NCI-H446 treated with DMSO at 0.1 percent for 48 hours (cell line): ENCODE measurements around the gene DIAPH1.
A peak's percentile ranks its signal among the peaks of the same experiment; 100 is the strongest.

Source experiments
- DNase-seq: peaks from one replicate; lab custom pipeline; 2025; lab: John Stamatoyannopoulos, UW

Gene DIAPH1

DNA sequence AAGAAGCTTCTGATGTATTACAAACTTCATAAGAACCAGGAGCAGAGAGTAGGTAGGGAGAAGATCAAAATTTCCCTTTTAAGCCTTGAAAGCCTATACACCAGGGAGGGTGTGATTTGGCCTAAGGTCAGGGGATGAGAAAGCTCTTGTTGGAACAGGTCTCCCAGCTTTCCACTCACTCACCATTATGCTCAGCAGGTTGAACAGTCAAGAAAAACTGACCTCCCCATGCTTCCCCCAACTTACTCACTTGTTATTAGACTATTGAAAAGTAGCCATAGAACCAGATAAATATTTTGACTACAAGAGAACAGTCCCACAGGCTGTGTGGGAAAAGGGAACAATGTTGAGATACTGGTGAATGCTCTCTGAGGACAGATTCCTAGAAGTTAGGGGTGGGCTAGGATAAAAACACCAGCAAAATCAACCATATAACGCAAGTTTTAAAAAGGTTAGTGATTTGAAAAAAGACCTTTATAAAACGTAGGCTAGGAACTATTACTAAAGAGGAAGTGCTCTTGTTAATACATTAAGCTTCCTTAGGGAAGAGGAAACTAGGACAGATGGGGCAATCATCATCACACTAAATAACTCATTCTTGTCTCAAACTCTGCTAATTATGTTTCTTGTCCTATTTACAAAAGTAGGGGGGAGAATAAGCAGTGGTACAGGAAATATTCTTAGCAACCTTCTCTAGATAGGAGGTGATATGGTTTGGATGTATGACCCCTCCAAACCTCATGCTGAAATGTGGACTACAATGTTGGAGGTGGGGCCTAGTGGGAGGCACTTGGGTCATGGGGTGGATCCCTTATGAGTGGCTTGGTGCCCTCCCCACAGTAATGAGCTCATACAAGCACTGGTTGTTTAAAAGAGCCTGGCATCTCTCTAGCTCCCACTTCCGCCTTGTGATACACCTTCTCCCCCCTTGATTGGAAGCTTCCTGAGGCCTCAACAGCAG, 98.9 kb downstream of the DIAPH1 start:
- no peak for DNase-seq

DNA sequence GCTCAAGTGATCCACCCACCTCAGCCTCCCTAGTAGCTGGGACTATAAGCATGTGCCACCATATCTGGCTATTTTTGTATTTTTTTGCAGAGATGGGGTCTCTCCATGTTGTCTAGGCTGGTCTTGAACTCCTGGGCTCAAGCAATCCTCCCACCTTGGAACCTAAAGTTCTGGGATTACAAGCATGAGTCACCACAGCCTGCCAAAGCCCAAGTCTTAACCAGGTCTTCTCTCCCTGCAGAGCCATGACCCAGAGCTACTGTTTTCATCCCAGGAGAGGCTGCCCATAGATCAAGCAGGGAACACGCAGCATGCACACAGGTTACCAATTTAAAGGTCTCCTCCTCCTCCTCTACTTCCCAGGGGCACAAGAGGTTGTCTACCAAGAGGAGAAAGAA, 100.2 kb downstream of the DIAPH1 start:
- DNase-seq: no peak

DNA sequence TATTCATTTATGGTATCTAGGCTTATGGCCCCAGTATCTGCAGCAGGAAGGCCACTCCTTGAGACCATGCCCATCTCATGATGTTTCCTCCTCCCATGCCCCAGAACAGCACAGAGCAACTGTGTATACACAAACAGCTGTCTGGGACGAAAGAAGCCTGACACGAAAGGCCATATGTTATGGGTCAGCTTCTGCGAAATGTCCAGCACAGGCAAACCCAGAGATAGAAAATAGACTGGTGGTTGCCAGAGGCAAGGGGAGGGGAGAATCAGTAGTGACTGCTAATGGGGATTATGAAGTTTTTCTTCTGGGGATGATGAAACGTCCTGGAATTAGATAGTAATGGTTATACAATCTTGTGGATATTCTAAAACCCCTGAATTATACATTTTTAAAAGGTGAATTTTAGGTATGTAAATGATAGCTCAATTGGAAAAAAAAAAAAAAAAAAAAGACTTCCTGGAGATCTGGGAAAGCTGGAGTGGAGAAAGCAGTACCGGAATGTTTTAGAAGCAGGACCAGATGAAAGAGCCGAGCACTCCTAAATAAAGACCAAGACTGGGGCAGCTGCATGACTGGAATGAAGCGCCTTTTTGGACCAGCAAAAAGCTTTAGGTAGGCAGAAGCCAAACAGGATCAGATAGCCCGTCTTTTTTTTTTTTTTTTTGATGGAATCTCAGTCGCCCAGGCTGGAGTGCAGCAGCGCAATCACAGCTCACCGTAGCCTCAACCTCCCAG, 100.8 kb downstream of the DIAPH1 start:
- DNase-seq: no peak

DNA sequence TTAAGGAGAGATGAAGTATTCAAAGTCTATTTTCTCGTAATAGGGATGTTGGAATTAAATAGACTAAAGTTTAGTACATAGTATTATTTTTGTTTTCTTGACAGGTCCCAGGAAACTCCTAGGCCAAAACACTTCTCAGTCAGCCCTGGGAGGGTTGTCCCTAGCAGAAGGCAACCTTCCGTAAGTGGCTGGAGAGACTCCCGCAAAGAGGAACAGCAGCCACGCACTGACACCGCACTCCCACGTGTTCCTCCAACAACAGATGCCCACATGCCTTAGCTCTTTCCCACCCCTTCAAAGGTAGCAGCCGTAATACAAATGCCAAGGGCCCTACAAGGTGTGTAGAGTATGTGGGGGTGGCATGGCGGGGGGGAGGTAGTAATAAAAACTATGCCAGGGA, 101.5 kb downstream of the DIAPH1 start:
- DNase-seq: no peak

DNA sequence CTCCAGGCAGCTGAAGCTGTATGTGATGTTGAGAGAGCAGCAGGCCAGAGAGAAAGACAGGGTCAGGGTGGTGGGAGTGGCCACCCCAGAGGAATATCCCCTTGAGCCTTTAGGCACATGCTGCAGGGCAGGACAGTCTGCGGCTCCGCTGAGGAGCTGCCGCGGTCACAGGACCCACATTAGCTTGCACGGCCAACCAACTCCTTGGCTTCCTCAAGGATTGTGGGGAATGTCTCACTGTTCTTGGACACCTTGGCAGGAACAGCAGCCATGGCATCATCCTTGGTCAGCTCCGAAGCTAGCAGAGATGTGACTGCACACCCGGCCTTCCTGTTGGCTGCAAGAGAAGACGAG, 102.2 kb downstream of the DIAPH1 start:
- DNase-seq: no peak

DNA sequence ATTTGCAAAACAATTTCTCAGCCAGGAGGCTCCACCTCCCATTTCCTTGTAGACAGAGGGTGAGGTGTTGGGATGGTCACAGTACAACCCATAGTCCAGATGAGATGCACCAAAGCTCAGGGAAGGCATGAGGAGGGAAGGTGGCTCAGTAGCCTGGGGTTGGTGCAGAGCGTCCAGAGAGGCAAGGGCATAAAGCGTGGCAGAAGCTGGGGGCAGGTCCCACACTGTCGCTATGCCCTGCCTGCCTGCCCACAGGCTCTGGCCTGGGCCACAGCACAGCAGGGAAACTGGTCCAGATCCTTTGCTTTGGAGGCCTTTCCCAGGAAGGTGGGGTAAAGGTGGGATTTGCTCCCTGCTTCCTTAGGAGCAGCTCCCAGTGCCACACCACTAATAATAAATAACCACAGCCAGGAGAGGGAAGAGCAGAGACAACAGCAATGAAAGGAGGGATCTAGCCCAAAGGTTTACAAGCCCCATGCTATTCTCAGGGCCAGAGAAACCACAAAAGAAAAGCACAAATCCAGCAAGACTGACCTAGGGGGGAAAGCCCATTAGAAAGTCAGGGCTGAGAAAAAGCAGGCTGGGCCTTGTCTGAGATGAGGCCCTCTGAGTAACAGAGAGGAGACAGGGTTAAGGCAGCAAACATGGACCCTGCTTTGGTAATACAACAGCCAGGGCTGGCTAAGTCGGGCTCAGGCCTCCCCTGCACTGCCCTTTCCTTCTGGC, 102.7 kb downstream of the DIAPH1 start:
- DNase-seq: no peak

DNA sequence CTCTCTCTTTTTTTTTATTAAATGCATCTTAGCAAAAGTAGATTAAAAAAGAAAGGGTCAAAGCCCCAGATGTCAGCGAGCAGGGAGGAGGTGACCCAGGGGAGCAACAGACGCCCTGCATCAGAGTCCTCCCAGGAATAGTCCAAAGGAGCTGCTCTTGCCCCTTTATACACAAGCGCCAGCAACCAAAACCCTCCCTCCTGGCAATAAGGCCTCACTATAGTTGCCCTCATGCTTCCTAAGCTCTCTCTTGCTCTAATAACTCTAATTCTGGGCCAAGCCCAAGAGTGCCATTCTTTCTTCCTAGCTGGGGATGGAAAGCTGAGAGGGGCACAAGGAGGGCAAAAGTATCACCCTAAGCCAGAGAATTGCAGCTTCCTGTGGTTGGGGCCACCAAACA, 103.7 kb downstream of the DIAPH1 start:
- DNase-seq: peak; percentile 20

DNA sequence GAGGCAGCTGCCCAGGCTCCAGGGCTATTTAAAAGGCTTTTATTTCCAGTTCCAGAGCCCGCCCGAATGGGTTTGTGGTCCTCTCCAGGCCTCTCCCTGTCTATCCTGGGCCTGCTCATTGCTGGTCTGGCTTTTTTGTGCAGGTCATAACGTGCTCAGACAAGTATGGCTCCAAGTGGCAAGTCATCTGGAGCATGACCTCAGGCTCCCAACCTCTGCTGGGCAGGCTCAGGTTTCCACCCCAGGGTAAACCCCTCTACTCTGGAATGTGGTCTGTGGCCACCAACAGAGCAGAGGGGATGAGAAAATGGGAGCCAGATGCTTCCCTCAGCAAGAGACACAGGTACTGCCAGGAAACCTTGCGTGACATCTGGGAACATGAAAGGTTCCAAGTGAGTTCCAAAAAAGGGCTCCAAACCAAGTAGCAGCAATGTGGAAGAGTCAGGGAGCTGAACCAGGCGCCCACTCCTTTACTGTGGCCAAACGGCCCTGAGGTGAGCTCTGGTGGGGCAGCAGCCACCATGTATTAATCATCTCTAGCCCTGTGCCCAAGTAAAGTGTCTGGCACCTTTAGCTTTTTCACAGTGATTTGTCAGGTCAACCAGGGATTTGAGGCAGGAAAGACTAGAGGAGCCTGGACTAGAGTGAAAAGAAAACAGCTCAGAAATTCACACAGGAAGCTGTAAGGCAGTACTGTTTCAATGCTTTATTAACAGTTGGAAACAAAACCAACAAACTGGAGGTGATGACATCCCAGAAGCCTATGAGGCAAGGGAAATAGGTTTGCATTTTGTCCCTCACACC, 104.3 kb downstream of the DIAPH1 start:
- DNase-seq: peak; percentile 92

DNA sequence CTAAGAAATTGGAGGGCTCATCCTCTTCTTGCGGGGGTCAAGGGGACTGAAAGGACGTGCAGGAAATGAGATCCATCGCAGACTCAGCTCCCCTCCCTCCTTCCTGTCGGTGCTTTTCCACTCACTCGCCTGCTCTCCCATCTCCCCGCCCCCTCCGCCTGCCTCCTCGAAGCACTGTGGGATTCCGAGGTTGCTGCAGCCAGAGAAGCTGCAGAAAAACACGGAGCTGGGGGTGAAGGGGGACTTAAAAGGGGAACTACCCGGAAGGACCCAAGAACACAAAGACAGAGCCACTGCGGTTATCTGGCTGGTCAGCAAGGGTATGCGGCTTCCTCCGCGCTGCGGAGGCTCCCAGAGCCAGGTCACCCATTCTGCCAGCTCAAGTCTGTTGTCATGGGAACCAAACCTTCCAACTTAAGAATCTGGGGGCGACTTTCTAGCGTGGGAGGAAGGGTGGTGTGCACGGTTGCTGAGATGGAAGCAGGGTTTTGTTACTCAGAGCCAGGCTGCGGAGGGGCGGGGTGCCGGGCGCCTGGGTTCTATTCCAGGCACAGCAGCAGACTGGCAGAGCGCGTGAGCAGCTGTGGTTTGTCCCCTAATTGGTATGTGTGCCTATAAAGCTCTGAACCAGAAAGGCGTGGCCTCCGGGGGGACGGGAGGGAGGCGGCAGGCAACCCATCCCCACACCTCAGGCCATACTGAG, 105.0 kb downstream of the DIAPH1 start:
- peak; percentile 92 for DNase-seq

DNA sequence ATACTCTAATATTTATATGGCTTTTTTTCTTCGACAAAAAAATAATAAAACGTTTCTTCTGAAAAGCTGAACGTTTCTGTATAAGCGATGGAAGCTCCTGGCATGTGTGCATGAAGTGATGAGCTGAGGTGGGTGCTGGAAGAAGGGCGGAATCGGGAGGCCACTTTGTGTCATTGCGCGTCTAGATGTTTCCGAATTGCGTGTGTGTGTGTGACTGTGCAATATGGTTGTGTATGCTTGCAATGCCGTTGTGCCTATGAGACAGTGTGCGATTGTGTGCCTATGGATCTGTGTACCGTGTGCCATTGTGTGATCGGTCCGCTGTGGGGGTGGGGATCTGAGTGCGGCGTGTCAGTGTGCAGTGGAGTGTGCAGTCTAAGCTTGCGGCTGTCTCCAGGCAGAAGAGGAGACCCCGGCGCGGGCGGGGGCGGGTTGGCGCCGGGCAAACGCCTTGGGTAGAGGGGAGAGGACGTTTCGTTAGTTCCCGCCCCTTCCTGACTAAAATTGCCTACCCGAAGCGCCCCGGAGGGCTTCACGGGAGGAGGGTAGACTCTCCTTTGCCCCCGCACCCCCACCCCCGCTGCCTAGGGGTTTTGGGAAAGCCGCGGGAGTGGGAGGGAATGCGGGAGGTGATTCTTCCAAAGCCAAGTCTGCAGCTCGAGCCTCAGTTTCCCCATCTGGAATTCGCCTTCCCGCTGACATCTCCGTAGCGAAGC, 105.7 kb downstream of the DIAPH1 start:
- DNase-seq: no peak

DNA sequence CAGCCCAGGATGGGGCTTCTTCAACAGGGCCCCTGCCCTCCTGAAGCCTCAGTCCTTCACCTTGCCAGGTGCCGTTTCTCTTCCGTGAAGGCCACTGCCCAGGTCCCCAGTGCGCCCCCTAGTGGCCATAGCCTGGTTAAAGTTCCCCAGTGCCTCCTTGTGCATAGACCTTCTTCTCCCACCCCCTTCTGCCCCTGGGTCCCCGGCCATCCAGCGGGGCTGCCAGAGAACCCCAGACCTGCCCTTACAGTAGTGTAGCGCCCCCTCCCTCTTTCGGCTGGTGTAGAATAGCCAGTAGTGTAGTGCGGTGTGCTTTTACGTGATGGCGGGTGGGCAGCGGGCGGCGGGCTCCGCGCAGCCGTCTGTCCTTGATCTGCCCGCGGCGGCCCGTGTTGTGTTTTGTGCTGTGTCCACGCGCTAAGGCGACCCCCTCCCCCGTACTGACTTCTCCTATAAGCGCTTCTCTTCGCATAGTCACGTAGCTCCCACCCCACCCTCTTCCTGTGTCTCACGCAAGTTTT, 106.3 kb downstream of the DIAPH1 start:
- no peak for DNase-seq

DNA sequence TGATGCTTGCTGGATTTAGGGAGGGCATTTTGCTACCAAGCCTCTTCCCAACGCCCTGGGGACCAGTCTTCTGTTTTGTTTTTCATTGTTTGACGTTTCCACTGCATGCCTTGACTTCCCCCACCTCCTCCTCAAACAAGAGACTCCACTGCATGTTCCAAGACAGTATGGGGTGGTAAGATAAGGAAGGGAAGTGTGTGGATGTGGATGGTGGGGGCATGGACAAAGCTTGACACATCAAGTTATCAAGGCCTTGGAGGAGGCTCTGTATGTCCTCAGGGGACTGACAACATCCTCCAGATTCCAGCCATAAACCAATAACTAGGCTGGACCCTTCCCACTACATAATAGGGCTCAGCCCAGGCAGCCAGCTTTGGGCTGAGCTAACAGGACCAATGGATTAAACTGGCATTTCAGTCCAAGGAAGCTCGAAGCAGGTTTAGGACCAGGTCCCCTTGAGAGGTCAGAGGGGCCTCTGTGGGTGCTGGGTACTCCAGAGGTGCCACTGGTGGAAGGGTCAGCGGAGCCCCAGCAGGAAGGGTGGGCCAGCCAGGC, 107.0 kb downstream of the DIAPH1 start:
- DNase-seq: no peak

DNA sequence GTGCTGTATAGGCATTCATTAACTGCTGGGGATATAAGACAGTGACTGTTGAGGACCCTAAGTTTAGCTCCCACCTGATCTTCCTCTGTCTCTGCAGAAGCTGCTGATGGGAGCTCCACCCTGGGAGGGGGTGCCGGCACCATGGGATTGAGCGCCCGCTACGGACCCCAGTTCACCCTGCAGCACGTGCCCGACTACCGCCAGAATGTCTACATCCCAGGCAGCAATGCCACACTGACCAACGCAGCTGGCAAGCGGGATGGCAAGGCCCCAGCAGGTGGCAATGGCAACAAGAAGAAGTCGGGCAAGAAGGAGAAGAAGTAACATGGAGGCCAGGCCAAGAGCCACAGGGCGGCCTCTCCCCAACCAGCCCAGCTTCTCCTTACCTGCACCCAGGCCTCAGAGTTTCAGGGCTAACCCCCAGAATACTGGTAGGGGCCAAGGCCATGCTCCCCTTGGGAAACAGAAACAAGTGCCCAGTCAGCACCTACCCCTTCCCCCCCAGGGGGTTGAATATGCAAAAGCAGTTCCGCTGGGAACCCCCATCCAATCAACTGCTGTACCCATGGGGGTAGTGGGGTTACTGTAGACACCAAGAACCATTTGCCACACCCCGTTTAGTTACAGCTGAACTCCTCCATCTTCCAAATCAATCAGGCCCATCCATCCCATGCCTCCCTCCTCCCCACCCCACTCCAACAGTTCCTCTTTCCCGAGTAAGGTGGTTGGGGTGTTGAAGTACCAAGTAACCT, 107.8 kb downstream of the DIAPH1 start:
- DNase-seq: no peak

DNA sequence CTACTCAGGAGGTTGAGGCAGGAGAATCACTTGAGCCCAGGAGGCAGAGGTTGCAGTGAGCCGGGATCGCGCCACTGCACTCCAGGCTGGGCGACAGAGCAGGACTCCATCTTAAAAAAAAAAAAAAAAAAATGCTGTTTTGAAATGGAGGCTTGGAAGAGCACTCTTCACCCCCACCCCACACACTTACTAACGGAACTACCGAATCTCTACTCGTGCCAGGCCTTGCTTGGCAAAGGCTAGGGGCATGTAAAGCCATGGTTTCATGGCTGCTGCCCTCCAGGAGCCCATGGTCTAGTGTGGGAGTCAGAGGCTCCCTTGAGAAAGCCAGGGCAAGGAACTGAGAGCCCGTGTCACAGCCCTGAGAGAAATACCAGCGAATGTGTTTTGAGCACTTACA, 108.6 kb downstream of the DIAPH1 start:
- no peak for DNase-seq

DNA sequence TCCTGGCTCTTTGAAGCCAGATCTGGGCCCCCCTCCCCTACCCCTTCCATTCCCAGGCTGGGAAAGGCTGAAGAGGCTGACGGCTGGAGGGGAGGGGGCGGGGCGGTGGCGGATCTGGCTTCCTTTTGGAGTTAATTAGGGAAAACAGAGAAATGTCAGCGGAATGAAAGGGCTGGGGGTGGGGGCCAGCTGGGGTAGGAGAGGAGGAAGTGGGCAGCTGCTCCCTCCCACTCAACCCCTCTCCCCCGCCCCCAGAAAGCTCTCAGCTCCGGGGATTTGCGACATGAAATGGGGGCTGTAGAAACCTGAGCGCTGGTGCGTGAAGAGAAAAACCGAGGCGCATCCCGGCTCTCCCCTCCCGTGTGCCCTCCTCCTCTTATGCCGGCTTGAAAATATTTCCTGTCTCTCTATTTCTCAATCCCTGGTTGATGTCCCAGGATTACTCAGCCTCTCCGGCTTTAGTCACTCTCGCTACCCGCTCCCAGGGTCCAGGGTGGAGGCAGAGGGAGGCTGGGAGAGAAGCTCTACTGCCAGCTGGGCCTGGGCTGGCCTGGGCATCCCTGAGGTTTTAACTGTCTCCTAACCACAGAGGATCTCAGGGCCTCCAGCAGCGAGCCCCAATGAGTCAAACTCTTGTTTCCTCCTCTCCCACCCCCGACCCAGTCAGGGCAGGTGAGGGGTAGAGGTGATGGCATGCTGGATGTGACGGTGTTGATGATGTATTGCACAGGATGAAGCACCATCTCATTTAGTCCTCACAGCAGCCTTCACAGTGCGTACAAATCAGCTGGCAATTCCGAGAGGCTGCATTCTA, 109.8 kb downstream of the DIAPH1 start:
- DNase-seq: peak; percentile 33

DNA sequence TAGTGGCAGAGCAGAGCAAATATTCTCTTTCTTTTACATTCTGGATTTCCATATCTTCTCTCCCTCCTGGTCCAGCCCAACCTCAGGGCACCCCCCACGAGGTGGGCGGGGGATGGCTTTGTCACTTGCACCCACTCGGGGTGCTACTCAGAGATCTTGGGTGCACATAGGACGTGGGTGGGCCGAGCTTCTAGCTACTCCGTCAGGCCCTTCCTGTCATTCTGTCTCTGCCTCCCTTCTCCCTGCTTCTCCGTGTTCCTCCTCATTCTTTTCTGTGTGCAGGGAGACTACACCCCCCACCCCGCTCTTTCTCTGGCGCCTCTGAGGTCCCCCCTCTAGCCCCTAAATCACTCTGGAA, 110.4 kb downstream of the DIAPH1 start:
- no peak for DNase-seq

DNA sequence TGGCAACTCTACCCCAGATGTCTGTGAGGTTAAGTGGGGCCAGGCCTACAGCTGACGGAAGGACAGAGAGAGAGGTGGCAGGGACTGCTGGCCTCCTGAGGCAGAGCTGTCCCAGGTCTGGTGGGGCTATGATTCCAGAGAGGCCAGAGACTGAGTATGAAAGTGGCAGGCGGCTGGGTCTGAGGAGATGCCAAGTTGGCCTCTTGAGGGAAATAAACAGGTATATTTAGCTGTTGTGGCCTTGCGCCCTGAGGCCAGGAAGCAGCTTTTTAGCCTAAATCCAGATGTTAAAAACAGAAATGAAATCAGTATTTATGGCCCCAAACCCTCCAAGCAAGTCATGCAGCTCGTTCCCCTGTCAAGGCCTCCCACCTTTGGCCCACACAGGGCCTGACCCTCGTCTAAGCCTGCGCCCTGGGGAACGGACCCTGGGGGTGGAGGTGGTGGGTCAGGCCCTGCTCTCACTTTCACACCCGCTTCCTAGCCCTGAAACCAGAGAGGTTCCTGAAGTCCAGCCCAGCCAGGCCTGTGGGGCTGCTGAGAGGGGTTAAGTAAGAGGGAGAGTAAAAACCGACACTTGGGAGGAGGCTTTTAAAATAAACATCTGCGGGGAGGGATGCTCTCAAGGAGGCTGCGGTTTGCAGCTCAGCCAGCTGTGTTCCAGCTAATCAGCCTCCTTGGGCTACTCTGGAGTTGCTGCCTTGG, 111.3 kb downstream of the DIAPH1 start:
- no peak for DNase-seq
